Measurements from ENCODE around the gene UFM1.

The UFM1 gene

DNA sequence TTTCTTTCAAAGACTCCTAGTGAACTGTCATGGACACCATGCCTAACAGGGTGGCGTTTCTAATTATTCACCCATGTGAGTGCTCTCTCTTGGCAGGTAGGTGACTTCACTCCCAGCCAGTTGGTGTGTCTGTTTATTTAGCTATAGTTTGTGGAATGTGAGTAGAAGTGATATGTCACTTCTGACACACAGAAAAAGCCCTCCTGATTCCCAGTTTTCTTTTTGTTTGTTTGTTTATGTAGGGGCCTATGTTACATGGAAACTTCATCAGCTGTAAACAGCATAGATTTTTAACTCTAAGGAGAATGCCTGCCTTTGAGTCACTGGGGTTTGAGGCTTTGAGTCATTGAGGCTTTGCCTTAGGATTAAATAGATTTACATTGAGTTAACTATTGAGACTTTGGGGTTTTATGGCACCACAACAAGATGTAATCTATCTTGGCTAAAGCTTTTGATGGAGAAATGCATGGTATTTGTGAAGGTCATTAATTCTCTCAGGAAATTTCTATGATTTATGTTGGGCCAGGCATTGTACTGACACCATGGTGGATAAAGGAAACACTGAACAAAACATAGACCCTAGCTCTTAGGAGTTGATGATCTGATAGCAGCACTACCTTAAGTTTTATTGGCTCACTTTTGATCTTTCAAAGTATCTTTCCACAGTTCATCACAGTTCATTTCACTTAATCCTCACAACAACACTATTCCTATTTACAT lies 45.3 kb downstream of the UFM1 start:
- no peak overlapping the region for H3K4me3 ChIP-seq (replicated peaks; ENCODE audit: low read depth, low read length)
- DNase-seq (ENCODE audit: extremely low read depth, low read depth): no peak
- no peak for TF ChIP-seq CTCF (IDR thresholded peaks at IDR 0.05; ENCODE audit: low read depth, low read length, missing control alignments)

DNA sequence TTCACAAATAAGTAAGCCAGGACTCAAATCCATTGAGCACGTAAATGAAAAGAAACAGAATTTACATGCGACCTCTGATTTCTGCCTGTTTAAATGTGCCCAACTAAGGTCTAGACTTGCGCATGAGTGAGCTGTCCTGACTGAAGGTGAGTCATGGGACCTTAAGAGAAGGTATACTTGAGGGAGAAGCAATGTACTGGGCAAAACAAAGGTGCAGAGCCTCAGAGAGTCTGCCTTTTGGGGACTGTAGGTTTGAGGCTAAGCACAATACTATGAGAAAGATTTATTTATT lies 45.8 kb downstream of the UFM1 start:
- H3K4me3 ChIP-seq (replicated peaks; ENCODE audit: low read depth, low read length): no peak overlapping the region
- no peak for TF ChIP-seq CTCF (IDR thresholded peaks at IDR 0.05; ENCODE audit: low read depth, low read length, missing control alignments)
- no peak for DNase-seq (ENCODE audit: extremely low read depth, low read depth)

DNA sequence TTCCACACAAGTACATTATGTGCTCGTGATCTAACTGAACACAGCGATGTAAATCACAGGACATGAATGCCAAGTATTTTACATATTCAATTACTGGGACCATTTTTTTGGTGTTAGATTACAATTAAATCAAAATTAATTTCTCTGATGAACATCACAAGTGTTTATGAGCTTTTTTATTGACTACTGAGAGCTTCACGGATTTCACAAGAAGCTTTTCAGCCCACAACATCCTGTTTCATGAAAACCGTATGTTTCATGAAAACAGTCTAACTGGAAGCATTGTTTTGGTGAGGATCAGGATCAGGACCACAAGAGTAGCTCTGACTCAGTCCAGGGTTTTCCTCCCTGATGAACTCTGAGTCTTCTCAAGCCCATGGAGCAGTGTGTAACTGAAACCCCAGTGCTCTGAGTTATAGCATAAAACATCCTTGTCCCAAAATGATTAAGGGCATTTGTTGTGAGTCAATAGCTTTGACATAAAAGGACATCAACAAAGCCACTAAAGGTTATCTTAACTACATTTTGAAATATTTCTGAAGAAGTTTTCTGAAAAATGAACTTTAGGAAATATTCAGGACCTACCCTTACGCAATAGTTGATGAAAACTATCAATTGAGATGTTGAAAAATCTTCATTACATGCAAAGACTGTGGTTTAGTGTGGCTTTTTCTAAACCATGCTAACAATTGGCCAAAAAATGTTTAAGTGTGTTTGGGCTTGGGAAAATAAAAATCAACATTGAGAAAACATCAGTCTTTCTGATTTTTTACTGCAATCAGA lies 49.3 kb downstream of the UFM1 start:
- peak; percentile 74 for DNase-seq (ENCODE audit: extremely low read depth, low read depth)
- no peak for TF ChIP-seq CTCF (IDR thresholded peaks at IDR 0.05; ENCODE audit: low read depth, low read length, missing control alignments)

DNA sequence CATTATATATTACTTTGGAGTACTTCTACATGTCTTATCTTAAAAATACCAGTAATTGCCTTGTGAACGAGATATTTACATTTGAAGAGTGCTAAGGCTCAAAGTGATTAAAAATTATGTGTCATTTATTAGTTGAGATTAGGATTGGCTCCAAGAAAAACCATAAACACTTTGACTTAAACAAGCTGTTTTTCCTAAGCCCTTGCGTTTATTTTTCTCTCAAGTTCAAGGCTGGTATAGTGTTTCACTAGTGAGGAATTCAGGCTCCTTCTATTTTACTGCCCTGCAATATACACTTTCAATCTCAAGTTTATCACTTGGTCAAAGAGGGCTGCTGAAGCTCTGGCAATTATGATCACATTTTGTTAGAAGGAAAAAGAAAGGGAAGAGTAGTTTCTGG lies 49.9 kb downstream of the UFM1 start:
- H3K4me3 ChIP-seq (replicated peaks; ENCODE audit: low read depth, low read length): no peak overlapping the region
- no peak for TF ChIP-seq CTCF (IDR thresholded peaks at IDR 0.05; ENCODE audit: low read depth, low read length, missing control alignments)
- no peak for DNase-seq (ENCODE audit: extremely low read depth, low read depth)

More for the DNA sequence above, 49.3 kb downstream of the UFM1 start:
- H3K4me3 ChIP-seq (replicated peaks; ENCODE audit: low read depth, low read length): no peak overlapping the region

DNA sequence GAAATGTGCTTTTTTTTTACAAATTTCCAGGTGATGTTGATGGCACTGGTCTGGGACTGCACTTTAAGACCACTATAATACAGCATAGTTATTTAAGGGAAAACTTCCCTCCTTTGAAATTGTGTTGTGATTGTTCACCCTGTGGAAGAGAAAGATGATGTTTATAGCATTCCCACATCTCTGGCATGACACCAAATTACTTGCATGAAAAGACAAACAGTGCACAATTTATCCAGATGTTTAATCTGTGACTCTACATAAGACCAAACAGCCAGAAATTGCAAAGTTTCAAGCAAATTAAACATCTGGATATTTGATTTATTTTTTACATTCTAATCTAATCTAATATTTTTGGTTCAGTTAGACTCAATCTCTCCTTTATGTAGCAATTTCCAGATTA lies 51.6 kb downstream of the UFM1 start:
- no peak for TF ChIP-seq CTCF (IDR thresholded peaks at IDR 0.05; ENCODE audit: low read depth, low read length, missing control alignments)
- no peak overlapping the region for H3K4me3 ChIP-seq (replicated peaks; ENCODE audit: low read depth, low read length)
- no peak for DNase-seq (ENCODE audit: extremely low read depth, low read depth)

- no peak for DNase-seq (ENCODE audit: extremely low read depth, low read depth)
- H3K4me3 ChIP-seq (replicated peaks; ENCODE audit: low read depth, low read length): no peak overlapping the region
- TF ChIP-seq CTCF (IDR thresholded peaks at IDR 0.05; ENCODE audit: low read depth, low read length, missing control alignments): no peak
Observed at GRCh38 chr13:38405216-38405615, 55.6 kb downstream of the UFM1 start.

Measured in HFF-Myc (cell line).